Dedifferentiated amniotic fluid mesenchymal stem cell (primary cell): ENCODE results near the gene NEK3.
"Not testable (repeated sequence)": the region's sequence is repeated elsewhere in the genome, so short reads cannot be mapped to it uniquely, and the experiment has no call there.

Source experiments
- DNase-seq: peaks from one replicate; pipeline ENCODE4 v3.0.0-alpha.2; 2016; ENCODE audit errors: extremely low spot score

NEK3 gene

DNA sequence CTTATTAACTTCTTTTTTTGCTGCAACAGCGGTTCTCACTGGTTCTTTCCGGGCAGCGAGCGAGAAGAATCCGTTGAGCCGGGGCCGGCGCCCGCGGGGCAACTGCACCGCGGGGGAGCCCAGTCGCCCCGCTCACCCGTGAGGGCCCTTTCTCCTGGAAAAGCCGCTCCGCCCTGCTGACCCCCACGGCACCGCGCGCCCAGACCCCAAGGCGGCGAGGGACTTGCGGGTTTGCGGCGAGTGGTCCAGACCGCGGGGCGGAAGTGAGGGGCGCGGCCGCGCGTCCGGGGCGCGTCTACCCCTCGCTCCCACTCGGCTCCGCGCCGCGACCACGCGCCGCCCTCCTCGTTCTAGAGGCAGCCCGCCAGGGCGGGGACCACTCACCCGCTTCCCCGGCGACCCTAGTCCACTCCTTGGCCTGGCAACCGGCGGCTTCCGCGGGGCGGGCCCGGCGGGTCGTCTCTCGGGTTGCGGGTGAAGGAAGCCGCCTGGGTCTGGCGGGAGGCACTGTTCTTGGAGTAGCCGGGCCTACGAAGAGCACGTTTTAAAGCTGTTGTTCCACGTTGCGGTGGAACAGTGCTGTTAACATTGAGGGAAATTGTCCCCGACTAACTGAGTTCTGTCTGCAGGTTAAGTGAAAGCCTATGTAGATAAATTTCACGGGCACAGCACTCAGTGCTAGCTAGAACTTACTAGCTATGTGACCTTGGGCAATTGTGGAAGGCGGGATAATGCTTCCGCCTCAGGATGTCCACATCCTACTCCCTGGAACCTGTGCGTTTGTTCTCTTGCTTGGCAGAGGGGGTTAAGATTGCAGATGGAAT, at the start of gene NEK3:
Gene NEK3 (minus strand): TSS at position 439 of the 824 bp plus-strand sequence. CDS start 3,406 bp downstream, outside the sequence.
- DNase-seq, result peak; percentile 39

DNA sequence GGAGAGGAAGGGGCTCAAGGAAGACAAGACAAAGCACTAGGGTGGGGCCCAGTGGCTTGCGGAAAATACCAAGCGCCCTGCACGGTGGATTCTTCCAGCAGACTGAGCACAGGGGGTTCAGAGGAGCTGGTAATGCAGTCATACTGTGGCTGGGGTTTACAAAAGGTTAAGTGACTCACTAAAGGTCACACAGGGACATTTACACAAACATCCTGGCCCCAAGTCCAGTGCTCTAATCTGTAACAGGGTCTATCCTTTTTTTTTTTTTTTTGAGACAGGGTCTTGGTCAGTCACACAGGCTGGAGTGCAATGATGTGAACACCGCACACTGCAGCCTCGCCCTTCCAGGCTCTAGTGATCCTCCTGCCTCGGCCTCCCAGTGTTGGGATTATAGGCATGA, 49.0 kb upstream of the NEK3 start:
- not testable (repeated sequence) for DNase-seq

- not testable (repeated sequence) for DNase-seq
These were observed 48.5 kb upstream of the NEK3 start for GRCh38 chr13:52207896-52208295.

GRCh38 chr13:52207337-52207736, 47.9 kb upstream of the NEK3 start:
- not testable (repeated sequence) for DNase-seq

DNA sequence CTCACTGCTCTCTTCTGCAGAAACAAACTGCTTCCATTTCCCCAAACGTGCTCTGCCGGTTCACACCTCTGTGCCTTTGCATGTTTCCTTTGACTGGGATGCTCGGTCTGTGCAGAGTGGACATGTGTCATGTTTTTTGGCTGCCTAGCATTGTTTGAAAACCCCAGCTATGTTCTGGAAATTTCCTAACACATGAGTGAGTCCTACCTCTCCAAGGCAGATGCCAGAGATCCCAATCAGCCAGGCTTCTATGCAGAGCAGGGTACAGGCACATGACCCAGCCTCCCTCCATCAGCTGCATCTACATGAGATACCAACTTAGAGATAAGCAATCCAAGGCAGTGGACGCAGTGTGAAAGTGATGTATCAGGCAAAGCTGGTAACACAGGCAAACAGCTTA, 45.1 kb upstream of the NEK3 start:
- DNase-seq, result not testable (repeated sequence)

DNA sequence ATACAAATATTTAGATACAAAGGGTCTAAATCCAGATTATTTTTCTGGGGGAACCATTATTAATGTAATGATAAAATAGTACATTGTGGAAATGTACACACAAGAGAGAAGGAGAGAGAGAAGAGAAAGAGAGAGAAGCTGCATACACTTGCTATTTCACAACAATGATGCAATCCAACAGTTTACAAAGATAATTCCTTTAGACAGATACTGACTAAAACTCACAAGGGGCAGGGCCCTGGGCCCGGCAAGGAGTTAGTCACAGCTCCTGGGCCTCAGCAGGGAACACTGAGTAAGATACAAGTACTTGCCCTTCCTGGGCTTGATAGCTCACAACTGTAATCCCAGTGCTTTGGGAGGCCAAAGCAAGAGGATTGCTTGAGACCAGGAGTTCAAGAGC, 44.5 kb upstream of the NEK3 start:
- peak; percentile 91 for DNase-seq

GRCh38 chr13:52202506-52202905, 43.1 kb upstream of the NEK3 start:
- not testable (repeated sequence) for DNase-seq

DNA sequence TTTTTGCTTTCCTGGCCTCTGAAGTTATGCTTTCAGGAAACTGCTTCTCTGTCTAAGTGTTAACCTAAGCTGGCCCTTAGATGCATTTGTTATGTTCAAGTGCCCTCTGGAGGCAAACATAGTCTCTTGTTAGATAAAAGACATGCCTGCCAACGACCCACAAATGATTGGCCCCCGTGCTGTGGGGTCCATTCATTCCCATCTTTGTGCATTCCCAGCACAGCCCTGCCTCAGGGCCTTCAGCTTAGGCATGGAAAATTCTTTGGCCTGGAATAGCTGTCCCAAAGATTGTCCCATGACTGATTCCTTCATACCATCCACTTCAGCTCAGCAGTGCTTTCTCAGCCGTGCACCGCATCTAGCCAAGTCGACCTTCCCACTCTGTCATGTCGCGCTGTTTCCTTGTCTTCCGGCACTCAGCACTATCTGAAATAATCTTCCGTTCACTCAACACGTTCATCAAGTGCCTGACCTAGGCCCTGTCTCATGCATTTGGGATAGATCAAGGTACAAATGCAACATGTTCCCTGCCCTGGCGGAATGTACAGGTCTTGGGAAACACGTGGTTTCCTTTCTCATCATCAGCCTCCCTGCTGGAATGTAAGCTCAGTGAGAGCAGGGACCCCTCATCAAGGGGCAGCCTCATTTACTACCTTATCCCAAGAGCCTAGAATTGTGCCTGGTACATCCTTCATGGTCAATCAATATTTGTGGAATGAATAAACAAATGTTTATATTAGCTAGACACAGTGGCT, 42.2 kb upstream of the NEK3 start:
- peak; percentile 66 for DNase-seq

GRCh38 chr13:52195401-52195837, 36.0 kb upstream of the NEK3 start:
- peak; percentile 59 for DNase-seq

DNA sequence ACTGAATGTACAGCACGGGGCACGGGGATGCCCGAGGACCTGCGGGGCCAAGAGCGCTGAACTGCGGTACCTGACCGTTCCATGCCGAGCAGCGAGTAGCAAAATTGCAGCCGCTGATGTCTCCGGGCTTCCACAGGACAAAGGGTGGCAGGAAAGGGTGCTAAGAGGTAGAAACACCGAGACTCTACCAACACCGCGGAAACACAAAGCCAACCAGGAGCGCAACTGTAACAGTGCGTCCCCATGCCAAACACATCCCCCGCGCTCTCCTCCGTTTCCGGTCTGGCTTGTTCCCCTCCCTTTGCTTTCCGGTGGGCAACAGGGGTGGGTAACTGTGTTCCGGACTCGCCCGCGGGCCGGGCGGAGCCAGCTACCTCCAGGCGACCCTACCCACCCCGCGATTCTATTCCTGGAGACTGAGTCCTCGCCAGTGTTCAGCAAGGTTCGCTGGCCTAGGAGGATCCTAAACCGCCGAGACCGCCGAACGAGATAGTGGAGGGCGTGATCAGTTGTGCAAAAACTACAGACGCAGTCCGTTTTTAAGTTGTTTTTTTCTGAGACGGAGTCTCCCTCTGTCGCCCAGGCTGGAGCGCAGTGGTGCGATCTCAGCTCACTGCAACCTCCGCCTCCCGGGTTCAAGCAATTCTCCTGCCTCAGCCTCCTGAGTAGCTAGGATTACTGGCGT, 34.9 kb upstream of the NEK3 start:
- peak; percentile 77 for DNase-seq

GRCh38 chr13:52193587-52194183, 34.3 kb upstream of the NEK3 start:
- DNase-seq, result not testable (repeated sequence)

- not testable (repeated sequence) for DNase-seq
These were observed 28.2 kb upstream of the NEK3 start for GRCh38 chr13:52187424-52188187.

DNA sequence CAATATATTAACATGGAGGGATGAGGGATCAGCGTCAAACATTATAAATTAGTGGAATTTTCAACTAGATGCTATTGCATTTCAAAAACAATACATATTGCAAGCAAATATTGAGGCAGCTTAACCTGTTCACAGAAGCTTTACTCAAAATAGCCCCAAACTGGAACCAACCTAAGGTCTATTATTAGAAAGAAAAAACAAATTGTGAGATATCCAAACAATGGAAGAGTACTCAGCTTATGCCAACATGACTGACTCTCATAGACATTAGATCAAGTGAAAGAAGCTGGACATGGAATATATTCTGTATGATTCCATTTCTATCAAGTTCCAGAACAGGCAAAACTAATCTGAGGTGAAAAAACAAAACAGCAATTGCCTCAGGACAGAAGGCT, 27.6 kb upstream of the NEK3 start:
- no peak for DNase-seq

DNA sequence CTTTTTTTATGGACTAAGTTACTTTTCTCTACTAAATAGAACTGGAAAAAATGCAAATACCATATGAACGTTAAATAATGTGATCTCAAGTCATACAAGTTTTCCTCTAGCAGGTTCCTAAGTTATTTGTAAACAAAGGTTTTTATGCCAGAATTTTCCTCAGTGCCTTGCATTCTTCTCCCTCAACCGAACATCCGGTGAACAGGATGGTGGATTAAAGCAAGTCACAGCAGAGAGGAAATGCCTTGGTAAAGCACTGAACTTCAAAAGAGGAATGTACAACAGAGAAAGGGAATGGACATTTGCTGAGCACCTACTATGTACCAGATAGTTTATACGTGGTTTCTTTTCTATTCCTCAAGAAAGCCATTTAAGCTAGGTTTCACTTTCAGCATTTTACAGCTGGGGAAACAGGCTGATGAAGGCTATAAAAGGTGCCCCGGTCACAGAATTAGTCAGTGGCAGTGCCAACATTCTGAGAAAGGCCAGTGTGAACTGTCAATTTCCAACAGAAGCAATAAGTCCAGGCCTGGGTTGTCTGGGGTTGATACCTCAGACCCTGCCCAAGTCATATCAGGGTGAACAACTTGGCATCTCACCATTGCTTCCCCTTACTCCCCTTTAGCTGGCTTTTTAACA, 22.0 kb upstream of the NEK3 start:
- not testable (repeated sequence) for DNase-seq

GRCh38 chr13:52179925-52180324, 20.5 kb upstream of the NEK3 start:
- no peak for DNase-seq

- no peak for DNase-seq
These were observed 17.9 kb upstream of the NEK3 start for GRCh38 chr13:52177276-52177675.

DNA sequence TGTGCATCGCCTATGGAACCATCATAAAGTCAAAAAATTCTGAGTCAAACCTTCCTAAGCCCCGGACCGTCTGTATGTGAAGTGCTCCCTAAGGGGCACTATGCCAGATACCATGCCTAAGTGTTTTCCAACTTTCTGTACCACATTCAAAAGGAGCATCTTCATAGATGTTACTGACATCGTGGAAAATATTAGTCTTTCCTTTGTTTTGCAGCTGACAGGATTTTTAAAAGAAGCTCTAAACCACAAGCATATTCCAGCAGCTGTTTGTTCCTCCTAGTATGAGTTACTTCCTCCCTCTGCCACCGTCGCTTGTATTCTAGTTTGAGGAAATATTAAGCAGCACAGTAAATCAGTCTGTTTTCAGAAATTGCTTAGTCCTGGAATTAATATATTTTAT, 14.6 kb upstream of the NEK3 start:
- DNase-seq, result not testable (repeated sequence)

GRCh38 chr13:52173373-52173772, 14.0 kb upstream of the NEK3 start:
- DNase-seq, result no peak

GRCh38 chr13:52171686-52172085, 12.3 kb upstream of the NEK3 start:
- DNase-seq, result not testable (repeated sequence)

DNA sequence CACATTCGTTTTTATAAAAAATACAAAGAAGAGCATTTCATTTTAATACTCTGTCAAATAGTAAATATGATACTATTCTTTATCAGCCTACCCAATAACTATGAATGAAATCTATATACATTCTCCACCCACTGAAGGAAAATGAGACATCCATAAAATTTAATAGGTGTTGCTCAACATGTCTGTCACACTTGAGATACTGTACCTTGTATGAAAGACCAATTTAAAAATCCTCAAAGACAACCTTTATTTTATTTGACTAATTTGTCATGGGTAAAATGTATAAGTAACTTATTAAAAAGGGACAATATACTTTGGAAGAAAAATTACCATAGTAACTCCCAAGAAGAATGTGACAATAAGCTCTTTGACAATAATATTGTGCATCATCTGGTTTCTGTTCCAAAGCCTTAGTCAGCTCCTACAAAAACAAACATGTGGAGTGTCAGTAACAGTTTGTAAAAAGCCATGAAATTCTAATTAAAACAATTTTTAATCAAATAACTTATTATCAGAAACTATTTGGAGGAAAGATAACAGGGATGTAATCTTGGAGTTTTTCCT, 11.5 kb upstream of the NEK3 start:
- not testable (repeated sequence) for DNase-seq
